Fibroblast of mammary gland (primary cell): ENCODE results near the gene PPP2R2B.
A peak's percentile ranks its signal among the peaks of the same experiment; 100 is the strongest.

Source experiments
- DNase-seq: peaks from one replicate; pipeline ENCODE4 v3.0.0-alpha.2; 2010; ENCODE audit warnings: low read depth
- H3K4me3 ChIP-seq: 2 replicates; pipeline ENCODE4 v1.5.1; 2011; ENCODE audit warnings: low read depth, mild to moderate bottlenecking, low read length, moderate library complexity; ENCODE audit not compliant: control insufficient read depth
- TF ChIP-seq, protein P1 (sequence below): conservative IDR thresholded peaks from 2 replicates; pipeline ENCODE4 v1.5.1; 2011; ENCODE audit warnings: low read depth, low read length, inconsistent platforms; ENCODE audit not compliant: control insufficient read depth, insufficient read depth

PPP2R2B gene

GRCh38 chr5:146722361-146722779 is 156.2 kb downstream of the PPP2R2B start:
- peak; percentile 21 for DNase-seq
- no peak overlapping the region for H3K4me3 ChIP-seq
- TF ChIP-seq, protein P1, sequence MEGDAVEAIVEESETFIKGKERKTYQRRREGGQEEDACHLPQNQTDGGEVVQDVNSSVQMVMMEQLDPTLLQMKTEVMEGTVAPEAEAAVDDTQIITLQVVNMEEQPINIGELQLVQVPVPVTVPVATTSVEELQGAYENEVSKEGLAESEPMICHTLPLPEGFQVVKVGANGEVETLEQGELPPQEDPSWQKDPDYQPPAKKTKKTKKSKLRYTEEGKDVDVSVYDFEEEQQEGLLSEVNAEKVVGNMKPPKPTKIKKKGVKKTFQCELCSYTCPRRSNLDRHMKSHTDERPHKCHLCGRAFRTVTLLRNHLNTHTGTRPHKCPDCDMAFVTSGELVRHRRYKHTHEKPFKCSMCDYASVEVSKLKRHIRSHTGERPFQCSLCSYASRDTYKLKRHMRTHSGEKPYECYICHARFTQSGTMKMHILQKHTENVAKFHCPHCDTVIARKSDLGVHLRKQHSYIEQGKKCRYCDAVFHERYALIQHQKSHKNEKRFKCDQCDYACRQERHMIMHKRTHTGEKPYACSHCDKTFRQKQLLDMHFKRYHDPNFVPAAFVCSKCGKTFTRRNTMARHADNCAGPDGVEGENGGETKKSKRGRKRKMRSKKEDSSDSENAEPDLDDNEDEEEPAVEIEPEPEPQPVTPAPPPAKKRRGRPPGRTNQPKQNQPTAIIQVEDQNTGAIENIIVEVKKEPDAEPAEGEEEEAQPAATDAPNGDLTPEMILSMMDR = no peak

- DNase-seq = no peak
- TF ChIP-seq, protein P1 = no peak
- no peak overlapping the region for H3K4me3 ChIP-seq
Observed at GRCh38 chr5:146721073-146721815, 157.3 kb downstream of the PPP2R2B start.

DNA sequence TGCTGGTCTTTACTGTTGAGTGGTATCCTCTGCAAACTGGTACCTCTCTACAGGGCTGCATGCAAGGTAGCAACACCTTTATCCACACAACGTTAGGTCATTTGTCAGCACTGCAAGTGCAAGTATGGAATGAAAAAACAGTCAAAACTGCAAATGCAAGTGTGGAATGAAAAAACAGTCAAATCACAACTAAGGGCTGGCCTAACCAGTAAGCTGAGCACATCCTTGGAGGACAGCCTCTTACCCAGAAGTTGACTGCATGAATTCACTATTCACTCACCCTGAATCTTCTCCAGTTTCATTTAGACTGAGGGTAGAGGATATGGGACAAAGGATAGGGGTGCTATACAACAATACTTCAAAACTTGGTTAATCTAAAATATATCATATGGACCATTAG is 158.4 kb downstream of the PPP2R2B start:
- DNase-seq = no peak
- no peak overlapping the region for H3K4me3 ChIP-seq
- TF ChIP-seq, protein P1 = no peak

DNA sequence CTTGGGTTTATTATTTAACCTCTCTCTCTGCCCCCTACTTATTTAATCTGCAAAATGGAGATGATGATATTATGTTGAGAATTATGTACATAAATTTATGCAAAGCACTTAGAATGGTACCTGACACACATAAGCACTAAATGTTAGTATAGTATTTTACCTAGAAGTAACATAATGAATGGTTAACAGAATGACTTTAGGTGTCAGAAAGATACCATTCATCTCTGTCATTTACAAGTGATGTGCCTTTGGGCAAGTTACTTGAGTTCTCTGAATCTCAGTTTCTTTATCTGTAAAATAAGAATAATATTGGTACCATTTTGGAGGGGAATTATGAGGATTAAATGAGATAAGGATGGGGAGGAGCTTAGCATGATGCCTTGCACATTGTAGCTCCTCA is 159.4 kb downstream of the PPP2R2B start:
- TF ChIP-seq, protein P1 = no peak
- H3K4me3 ChIP-seq = no peak overlapping the region
- no peak for DNase-seq

- TF ChIP-seq, protein P1 = no peak
- H3K4me3 ChIP-seq = no peak overlapping the region
- no peak for DNase-seq
Observed at GRCh38 chr5:146718609-146719008, 159.9 kb downstream of the PPP2R2B start.

GRCh38 chr5:146717951-146718350 is 160.6 kb downstream of the PPP2R2B start:
- DNase-seq = no peak
- TF ChIP-seq, protein P1 = no peak
- H3K4me3 ChIP-seq = no peak overlapping the region
